NOMO-1 treated with DMSO at 0.1 percent for 48 hours (cell line): ENCODE measurements around the gene DNAH14.
"Not testable (repeated sequence)": the region's sequence is repeated elsewhere in the genome, so short reads cannot be mapped to it uniquely, and the experiment has no call there.

Experiments
- DNase-seq: peaks from one replicate; lab custom pipeline; 2025; ENCODE audit not compliant: unreplicated experiment; lab: John Stamatoyannopoulos, UW

Gene DNAH14

DNA sequence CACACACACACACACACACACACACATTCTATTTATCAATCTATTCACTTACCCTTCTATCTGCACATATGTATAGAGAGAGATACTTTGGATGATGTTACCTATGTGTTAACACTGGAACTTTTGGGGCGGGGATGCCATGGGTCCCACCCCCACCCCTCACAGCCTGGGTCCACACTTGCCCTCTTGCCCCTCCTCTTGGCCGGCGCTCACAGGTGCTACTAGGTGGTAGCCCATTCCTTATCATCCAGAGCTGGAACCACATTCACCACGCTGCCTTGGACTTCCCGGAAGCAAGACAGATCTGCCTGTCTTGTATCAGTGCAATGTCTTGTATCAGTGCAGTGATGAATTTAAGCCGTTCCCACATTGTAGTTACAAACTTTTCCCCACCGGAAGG is 413.2 kb downstream of the DNAH14 start:
- no peak for DNase-seq

DNA sequence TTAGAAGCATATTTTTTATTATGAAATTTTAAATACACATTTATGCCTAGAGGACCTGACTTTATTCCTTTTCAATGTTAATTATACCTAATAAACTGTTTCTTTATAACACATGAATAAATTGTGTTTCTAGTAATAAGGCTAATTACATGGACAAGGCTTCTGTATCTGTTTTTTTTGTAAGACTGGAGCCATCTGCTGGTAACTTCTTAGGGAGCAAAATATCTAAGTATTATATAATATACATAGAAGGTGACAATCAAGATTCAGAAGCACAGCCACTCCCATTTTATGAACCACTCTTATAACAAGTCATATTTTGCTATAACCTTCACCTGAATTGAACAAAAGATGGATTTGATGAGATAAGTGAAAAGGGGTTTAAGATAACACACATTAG is 414.1 kb downstream of the DNAH14 start:
- peak; percentile 67 for DNase-seq

DNA sequence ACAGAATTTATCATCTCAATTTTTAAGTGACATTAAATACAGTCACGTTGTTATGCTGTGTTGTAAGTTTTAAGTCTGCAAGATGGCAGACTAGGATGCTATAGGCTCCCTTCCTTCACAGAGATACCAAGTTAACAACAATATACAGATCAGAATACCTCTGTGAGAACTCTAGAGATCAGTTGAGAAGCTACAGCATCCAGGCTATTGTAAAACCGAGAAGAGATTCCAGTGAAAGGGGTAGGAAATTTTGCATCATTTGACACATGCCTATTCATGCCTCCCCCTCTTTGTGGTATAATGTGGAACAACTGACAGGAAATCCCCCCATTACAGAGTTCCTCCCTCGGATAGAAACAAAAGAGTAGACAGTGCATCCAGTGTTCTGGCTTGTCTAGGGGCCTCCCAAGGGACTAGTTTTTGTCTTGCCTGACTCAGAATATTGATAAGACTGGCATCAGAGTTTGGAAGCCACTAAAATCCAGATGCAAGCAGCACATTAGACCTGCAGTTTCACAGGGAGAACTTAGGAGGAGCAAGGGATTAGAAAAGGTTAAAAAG is 417.7 kb downstream of the DNAH14 start:
- no peak for DNase-seq

DNA sequence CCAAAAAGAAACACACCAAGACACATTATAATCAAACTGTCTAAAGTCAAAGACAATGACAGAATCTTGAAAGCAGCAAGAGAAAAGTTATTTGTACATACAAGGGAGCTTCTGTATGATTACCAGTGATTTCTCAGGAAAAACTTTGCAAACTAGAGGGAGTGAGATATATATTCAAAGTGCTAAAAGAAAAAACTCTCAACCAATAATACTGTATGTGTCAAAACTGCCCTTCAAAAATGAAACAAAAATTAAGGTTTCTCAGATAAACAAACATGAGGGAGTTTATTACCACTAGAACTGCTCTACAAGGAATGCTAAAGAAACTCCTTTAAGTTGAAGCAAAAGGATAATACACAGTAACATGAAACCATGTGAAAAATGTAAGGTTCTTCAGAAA is 418.9 kb downstream of the DNAH14 start:
- no peak for DNase-seq

DNA sequence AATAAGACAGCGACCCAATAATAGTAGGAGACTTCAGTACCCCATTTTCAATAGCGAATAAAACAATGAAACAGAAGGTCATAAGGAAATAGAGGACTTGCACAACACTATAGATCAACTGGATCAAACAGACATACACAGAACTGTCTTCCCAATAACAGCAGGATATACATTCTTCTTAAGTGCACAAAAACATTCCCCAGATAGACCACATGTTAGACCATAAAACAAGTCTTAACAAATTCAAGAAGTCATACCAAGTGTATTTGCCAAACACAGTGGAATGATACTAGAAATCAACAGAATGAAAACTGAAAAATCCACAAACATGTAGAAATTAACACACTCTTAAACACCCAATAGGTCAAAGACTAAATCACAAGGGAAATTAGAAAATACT is 420.4 kb downstream of the DNAH14 start:
- DNase-seq: no peak

DNA sequence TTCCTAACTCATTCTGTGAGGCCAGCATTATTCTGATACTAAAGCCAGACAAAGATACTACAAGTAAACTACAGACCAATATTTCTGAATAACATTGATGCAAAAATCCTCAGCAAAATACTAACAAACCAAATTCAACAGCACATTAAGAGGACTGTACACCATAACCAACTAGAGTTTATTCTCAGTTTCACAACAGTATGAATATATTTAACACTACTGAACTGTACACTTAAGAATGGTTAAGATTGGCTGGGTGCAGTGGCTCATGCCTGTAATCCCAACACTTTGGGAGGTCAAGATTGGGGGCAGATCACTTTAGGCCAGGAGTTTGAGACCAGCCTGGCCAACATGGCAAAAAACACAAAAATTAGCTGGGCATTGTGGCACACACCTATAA is 421.4 kb downstream of the DNAH14 start:
- DNase-seq: no peak

DNA sequence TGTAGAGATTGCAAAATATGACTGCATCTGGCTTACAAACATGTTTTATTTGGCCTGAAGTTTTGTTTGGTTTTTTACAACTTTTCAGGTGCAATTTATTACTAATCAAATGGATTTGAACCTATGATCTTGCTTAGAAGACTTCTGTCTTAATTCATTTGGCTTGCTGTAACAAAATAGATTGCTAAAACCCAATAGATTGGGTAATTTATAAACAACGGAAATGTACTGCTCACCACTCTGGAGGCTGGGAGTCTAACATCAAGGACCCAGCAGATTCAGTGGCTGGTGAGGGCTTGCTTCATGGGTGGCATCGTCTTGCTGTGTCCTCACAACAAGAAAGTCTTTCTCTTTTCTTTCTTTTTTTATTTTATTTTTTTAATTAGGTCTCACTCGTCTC is 425.4 kb downstream of the DNAH14 start:
- no peak for DNase-seq

DNA sequence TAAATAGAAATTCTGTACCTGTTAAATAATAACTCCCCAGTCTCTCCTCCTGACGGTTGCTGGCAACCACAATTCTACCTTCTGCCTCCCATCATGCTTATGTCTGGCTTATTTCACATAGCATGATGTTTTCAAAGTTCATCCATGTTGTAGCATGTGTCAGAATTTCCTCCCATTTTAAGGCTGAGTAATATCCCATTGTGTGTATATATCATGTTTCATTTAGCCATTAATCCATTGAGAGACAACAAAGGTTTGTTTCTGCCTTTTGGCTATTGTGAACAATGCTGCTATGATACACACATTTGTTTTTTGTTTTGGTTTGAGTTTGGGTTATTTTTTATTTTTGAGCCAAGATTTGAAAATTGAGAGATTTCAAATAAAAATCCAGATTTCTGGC is 426.4 kb downstream of the DNAH14 start:
- no peak for DNase-seq

DNA sequence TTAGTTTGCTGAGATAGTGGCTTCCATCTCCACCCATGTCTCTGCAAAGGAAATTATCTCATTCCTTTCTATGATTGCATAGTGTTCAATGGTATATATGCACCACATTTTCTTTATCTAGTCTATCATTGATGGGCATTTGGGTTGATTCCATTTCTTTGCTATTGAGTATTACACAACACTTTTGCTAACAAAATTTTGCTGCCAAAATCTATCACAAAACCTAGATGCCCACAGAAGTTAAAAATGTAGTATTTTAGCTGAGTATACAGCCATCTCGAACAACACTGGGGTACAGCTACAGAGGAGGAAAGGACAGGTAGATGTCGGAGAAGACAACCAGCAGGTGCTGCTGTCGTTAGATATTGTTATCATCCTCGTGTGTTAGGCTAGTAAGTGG is 430.6 kb downstream of the DNAH14 start:
- no peak for DNase-seq

DNA sequence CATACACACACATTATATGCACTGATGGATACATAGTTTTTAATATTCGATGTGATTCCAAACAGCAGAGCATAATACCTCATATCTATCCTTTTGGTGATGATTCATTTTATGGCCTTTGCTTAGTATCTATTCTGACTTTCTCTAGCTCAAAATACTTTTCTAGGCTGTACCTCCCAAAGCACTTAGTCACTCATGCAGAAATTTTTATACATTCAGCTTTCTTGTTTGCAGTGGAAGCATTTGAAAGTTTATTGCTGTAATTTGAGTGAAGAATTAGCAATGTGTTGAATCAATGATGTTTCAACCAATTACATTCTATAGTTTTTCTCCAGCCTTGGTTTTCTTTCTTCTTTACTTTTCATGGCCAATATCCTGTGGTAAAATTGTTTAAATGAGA is 431.7 kb downstream of the DNAH14 start:
- DNase-seq: no peak

DNA sequence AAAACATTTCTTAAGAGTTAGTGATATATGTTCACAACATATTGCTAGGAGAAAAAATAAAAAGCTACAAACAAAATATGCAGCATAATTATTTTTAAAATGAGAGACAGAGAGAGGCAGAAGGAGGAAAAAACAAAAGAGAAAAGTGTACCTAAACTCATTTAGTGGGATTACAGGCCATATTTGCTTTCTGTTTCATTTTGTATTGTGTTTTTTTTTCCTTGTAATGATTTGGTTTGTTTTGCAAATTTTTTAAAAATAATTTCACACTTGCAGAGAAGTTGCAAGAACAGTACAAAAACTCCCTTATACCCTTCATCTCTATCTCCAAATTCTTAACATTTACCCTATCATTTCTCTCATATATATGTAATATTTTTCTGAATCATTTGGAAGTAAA is 433.3 kb downstream of the DNAH14 start:
- DNase-seq: no peak

DNA sequence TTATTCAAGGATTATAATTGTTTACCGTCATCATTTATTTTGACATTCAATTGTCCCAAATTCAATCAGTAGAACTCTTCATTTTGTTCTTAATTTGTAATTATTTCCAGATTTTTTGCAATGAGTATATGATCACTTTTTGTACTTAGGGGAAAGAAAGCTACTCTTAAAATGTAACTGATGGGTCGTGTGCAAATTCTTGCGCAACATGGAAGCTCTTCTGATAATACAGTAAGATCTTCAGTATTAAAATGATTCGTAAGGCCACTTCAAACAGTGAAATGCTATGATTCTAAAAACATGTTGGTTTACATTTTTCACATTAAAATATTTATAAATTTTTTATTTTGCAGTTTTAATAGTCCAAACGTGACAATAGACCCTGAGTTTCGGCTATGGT is 435.0 kb downstream of the DNAH14 start:
- DNase-seq: no peak

DNA sequence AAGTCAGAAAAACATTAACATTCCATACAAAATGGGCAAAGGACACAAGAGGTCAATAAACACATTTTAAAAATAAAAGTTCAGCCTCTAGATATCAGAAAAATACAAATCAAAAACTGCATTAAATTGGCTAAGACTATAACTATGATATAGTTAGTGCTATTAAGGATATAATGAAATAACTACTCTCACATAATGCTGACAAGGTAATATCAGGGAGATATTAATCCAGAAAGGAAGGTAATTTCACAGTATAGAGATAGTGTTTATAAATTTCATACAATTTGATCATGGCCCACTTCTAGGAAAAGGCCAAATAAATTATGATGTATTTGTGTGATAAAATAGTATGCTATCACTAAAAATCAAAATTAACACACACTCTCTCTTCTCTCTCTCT is 436.5 kb downstream of the DNAH14 start:
- DNase-seq: no peak

DNA sequence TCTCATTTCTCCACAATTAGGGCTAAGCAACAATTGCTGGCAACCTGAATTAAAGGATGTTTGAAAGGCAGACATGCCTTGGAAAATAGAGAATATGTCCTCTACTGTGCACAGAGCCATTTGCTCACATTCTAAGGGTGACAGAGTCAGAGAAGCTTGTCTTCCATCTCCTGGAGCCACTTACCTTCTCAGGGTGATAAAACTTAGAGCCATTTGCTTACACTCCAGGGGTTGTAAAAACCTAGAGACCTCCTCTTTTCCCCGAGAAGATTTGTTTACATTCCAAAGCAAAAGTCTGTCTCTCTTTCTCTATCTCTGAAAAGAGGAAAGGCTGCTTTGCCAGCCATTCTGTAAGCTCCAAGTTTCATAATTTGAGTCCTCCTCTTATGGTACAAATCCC is 437.1 kb downstream of the DNAH14 start:
- DNase-seq: no peak

DNA sequence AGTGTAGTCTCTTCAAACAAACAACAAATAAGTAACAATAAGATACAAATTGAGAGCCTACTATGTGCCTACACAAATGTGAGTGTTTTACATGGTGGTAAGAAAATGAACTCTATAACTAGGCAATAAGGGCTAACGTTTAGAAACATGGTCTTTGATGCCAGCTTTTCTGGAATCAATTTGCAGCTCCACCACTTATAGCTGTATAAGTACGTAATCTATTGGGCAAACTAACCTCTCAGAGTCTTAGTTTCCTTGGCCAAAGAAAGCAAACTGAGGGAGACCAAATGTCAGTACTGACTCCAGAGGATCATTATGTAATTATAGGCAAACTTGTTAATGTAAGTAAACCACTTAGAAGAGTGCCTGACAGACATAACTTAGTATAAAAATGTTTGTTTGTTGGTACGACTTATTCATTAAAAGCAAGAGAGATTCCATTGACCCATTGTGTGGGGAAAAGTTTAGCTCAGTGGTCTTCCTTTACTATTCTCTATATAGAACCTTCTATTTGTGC is 438.6 kb downstream of the DNAH14 start:
- no peak for DNase-seq

DNA sequence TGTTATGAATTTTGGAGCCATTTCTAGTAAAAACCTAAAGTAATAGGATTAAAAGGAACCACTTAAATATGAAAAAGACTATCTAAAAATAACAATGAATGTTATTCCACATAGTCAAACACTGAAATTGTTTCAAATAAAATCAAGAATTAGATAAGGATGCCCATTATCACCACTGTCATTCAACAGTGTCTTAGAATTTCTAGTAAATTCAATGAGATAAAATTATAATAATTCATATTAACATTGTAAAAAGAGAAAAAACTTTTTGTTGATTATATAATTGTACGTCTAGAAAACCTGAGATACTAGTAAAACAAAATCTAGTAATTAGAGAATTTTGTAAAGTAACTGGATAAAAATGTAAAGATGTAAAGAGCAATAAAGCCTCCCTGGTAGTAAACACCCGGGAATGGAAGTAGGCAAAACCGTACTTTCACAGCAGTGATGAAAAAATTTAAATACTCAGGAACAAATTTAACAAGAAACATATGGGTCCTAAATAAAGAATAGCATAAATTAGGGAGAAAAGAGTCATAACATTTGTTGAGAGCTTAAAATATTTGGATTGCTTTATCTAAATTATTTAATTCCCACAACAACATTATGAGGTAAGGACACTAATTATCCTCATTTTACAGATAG is 442.0 kb downstream of the DNAH14 start:
- no peak for DNase-seq

DNA sequence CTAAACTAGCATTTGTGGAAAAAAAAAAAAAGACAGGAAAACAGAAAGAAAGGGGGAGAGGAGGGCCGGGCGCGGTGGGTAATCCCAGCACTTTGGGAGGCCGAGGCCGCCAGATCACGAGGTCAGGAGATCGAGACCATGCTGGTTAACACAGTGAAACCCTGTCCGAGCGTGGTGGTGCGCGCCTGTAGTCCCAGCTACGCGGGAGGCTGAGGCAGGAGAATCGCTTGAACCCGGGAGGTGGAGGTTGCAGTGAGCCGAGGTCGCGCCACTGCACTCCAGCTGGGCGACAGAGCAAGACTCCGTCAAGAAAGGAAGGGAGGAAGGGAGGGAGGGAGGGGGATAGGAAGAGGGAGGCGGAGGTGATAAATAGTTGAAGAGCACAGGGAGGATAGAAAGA is 443.7 kb downstream of the DNAH14 start:
- DNase-seq: no peak

DNA sequence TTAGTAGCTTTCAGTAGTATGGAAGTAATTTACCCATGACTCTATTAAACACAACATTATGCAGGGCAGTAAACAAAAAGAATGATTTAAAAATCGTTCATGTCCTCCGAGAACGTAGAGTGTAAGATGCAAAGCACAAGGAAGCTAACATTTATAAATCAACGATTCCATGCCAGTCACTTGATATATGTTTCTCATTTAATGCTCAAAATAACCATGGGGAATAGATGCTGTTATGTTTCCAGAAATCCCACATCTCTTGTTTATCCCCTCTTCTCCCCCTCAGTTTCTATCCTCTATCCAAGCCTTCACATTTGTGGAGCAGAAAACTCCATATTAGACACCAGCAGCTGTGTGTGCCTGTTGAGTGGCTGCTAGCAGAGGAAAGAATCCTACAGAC is 445.5 kb downstream of the DNAH14 start:
- no peak for DNase-seq

DNA sequence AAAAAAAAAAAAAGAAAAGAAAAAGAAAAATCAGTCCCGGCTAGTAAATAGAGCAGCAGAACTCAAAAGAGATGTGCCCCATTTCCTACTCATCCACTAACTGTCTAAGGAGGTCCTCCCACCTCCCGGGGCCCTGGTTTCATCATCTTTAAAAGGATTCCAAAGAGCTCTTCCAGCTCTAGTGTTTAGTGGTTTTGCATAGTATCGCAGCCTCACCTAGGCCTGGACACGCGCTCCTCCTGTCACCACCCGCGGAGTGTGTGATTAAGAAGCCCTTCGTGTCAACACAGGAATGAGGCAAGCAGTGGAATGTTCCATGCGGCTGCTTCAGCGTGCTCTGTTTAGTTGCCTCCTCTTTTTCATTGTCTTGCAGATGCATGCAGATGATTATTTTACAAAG is 449.4 kb downstream of the DNAH14 start:
- no peak for DNase-seq

DNA sequence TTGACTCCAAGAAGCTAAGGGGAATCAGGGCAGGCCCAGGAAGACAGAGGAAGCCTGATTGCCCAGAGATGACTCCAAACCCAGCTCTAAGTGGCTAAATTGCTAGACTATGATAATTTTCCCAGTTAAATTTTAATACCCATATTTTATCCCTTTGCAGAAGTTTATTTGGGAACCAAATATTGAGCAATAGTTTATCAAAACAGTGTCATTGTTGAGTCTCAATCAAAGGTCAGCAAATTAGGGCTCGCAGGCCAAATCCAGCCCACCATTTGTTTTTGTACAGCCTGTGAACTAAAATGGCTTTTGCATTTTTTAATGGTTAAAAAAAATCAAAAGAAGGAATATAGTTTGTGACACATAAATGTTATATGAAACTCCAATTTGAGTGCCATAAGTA is 451.2 kb downstream of the DNAH14 start:
- no peak for DNase-seq

DNA sequence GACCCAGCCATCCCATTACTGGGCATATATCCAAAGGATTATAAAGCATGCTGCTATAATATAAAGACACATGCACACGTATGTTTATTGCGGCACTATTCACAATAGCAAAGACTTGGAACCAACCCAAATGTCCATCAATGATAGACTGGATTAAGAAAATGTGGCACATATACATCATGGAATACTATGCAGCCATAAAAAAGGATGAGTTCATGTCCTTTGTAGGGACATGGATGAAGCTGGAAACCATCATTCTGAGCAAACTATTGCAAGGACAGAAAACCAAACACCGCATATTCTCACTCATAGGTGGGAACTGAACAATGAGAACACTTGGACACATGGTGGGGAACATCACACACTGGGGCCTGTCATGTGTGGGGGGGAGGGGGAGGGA is 457.4 kb downstream of the DNAH14 start:
- DNase-seq: not testable (repeated sequence)

DNA sequence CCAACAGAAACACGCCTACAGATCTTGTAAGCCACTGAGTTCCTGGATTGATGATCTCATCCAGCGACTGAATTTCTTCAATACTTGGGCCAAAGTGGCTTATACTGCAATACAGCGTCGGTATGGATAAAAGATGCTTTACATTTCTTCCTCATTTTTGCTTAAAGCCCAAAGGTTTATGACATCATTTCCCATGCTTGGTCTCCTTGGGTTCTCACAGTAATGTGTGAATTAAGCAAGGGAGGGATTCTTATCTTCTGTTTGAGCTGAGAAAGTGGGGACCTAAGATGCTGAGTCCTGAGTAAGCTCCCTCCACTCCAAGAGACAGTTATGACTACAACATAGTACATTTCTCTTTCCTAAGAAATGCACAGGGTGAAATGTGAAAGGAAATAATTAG is 458.9 kb downstream of the DNAH14 start:
- peak; percentile 11 for DNase-seq

DNA sequence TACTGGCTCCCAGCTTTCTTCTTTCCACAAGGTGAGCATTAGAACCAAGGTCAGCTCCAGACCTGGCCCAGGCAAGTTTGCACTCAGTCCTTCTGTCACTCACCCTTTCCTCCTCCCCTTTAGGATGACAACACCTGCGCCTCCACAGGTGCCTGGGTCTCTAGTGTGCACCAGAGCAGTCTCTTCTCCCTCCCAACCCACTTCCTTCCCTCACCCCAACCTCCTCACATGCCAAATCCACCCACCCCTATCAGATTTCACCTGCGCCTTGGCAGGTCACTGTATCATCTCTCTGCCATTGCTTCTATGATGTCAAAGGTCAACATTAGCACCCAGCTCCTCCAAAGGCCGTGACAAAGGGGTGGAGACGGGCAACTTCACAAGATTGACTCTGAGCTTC is 460.4 kb downstream of the DNAH14 start:
- DNase-seq: no peak
